HL-60 (cell line): Measurements from ENCODE around the gene DHRSX.
A peak's percentile ranks its signal among the peaks of the same experiment; 100 is the strongest.

ENCODE experiments used
- DNase-seq, 2 experiments: peaks; one replicate each; pipeline ENCODE4 v3.0.0-alpha.2; 2010 to 2020; ENCODE audit warnings: low read depth in 1 of 2, low spot score in 1 of 2
- H3K27ac ChIP-seq: fragments of 250-450 bp; sonication (Bioruptor Pico); replicated peaks from 2 replicates; pipeline ENCODE4 v1.5.1; 2020; ENCODE audit warnings: mild to moderate bottlenecking, moderate library complexity
- H3K27me3 ChIP-seq: fragments of 250-450 bp; sonication (Bioruptor Pico); 2 replicates; pipeline ENCODE4 v1.5.1; 2021; ENCODE audit warnings: mild to moderate bottlenecking, moderate library complexity; ENCODE audit not compliant: insufficient read depth, poor library complexity, severe bottlenecking
- H3K4me3 ChIP-seq: replicated peaks from 2 replicates; pipeline ENCODE4 v1.5.1; 2011; ENCODE audit warnings: mild to moderate bottlenecking, control low read depth, low read length; ENCODE audit not compliant: insufficient read depth
- CTCF ChIP-seq: IDR thresholded peaks from one replicate; pipeline ENCODE4 v1.5.1; 2011; ENCODE audit warnings: low read length, control low read depth, inconsistent platforms; ENCODE audit not compliant: insufficient read depth
- GABPA ChIP-seq: IDR thresholded peaks from 2 replicates; pipeline ENCODE4 v1.6.1; 2012; ENCODE audit warnings: low read depth
- POLR2AphosphoS5 ChIP-seq: IDR thresholded peaks from 2 replicates; pipeline ENCODE4 v1.6.1; 2012; ENCODE audit warnings: low read depth
- REST ChIP-seq: IDR thresholded peaks from 2 replicates; pipeline ENCODE4 v1.6.1; 2012; ENCODE audit warnings: low read depth; ENCODE audit not compliant: insufficient replicate concordance
- SPI1 ChIP-seq: IDR thresholded peaks from 2 replicates; pipeline ENCODE4 v1.6.1; 2012; ENCODE audit warnings: low read depth, mild to moderate bottlenecking, borderline replicate concordance

The DHRSX gene

GRCh38 chrX:2435465-2435864 lies 65.3 kb downstream of the DHRSX start:
- DNase-seq, result no peak
- Histone ChIP-seq H3K27ac (no peak overlapping the region), H3K27me3 (no peaks in the 10 kb centered on the region), H3K4me3 (no peak overlapping the region)
- TF ChIP-seq CTCF (no peak), POLR2AphosphoS5 (no peak), GABPA (no peak)

GRCh38 chrX:2434270-2435163 lies 66.3 kb downstream of the DHRSX start:
- no peak for DNase-seq
- H3K27me3 ChIP-seq, result no peaks in the 10 kb centered on the region
- no peak overlapping the region for H3K4me3 ChIP-seq
- TF ChIP-seq CTCF (no peak), SPI1 (no peak)
- H3K27ac ChIP-seq, result no peak overlapping the region

DNA sequence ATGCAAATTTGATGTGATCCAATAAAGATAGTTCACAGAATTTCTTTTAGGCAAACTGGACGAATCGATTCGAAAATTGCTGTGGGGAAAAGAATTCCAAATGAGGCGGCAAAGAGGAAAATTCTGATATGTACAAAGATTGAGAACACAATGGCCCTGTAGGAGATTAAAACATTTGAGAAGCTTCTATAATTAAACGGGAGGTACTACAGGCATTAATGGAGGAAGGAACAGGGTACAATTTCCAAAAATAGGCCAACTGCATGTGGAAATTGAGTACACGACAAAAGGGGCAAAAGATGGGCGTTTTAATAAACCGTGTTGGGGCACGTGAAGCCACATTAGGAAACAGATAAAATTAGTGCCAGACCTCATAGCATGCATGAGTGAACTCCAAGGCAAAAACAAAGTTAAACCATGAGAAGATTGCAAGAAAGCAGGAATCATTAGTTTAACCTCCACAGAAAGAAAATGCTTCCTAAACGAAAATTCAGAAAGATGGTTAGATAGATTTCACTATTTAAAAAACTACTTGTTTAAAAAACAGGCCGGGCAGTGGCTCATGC lies 68.4 kb downstream of the DHRSX start:
- TF ChIP-seq CTCF, result no peak
- no peak for TF ChIP-seq GABPA
- TF ChIP-seq SPI1, result no peak
- TF ChIP-seq REST, result no peak
- TF ChIP-seq POLR2AphosphoS5, result no peak
- H3K27ac ChIP-seq, result no peak overlapping the region
- DNase-seq, result no peak
- H3K27me3 ChIP-seq, result no peaks in the 10 kb centered on the region
- H3K4me3 ChIP-seq, result no peak overlapping the region

GRCh38 chrX:2430265-2430825 lies 70.4 kb downstream of the DHRSX start:
- no peak overlapping the region for H3K4me3 ChIP-seq
- DNase-seq, result peak; percentile 67 to 96
- H3K27me3 ChIP-seq, result no peaks in the 10 kb centered on the region
- H3K27ac ChIP-seq, result peak overlapping the region; percentile 20; the same call in 1 of the 2 replicates
- TF ChIP-seq REST (no peak), SPI1 (no peak), CTCF (no peak), POLR2AphosphoS5 (peak; percentile 84), GABPA (no peak)
